Measurements from ENCODE around the gene LILRB2. TPM values are rescaled to one million over a fixed set of nuclear protein-coding genes. Genes with fewer than 3 reads are reported as not detected.
"Not testable (repeated sequence)": the region's sequence is repeated elsewhere in the genome, so short reads cannot be mapped to it uniquely, and the experiment has no call there.

LILRB2 gene
- total RNA-seq, 2 donors from 2014 or later: 0.78 to 1.3 TPM

- WGBS, 2 donors: 54 to 56% methylated on average over 4 of the region's 4 CpGs
- H3K4me3 ChIP-seq: no peak overlapping the region
- intact Hi-C loops (cut with DNase I): no loop called here
- ATAC-seq: no peak
- no peak overlapping the region for H3K27ac ChIP-seq
- H3K27me3 ChIP-seq: no peaks in the 10 kb centered on the region
- H3K9me3 ChIP-seq: no peaks in the 10 kb centered on the region
- H3K4me1 ChIP-seq: no peaks in the 10 kb centered on the region
- no peak for TF ChIP-seq CTCF (IDR thresholded peaks at IDR 0.05)
- TF ChIP-seq POLR2A (IDR thresholded peaks at IDR 0.05): no peak
- no peak for DNase-seq
- H3K36me3 ChIP-seq (replicated peaks in 1 of 2; ENCODE audit: insufficient read depth in 1 of 2, low read depth in 2 of 2): no peaks in the 10 kb centered on the region
Observed at GRCh38 chr19:54287456-54287855, 6.5 kb upstream of the LILRB2 start.

- ATAC-seq; H3K36me3 ChIP-seq (replicated peaks in 1 of 2; ENCODE audit: insufficient read depth in 1 of 2, low read depth in 2 of 2); DNase-seq; H3K9me3 ChIP-seq; H3K4me3 ChIP-seq; H3K4me1 ChIP-seq; intact Hi-C loops (cut with DNase I); H3K27me3 ChIP-seq; H3K27ac ChIP-seq: not testable (repeated sequence)
- WGBS, 2 donors: 52% methylated on average over 4 of the region's 10 CpGs; no CpG with 5 or more reads in 1 of the 2 donors
Observed at GRCh38 chr19:54286283-54286682, 5.4 kb upstream of the LILRB2 start.

- ATAC-seq: not testable (repeated sequence)
Observed at GRCh38 chr19:54285427-54286056, 4.6 kb upstream of the LILRB2 start.

GRCh38 chr19:54282686-54283470 is 2.0 kb upstream of the LILRB2 start:
- H3K9me3 ChIP-seq: no peaks in the 10 kb centered on the region
- H3K27me3 ChIP-seq: peaks cover 0 to 5% of the 10 kb centered on the region in 2 donors
- H3K27ac ChIP-seq: peak overlapping the region in 1 of 4 donors; percentile 6
- no peaks in the 10 kb centered on the region for H3K4me1 ChIP-seq
- WGBS, 2 donors: 42 to 48% methylated on average over 9 of the region's 9 CpGs
- intact Hi-C loops (cut with DNase I): no loop called here
- H3K4me3 ChIP-seq: no peak overlapping the region
- TF ChIP-seq POLR2A (IDR thresholded peaks at IDR 0.05): no peak
- TF ChIP-seq CTCF (IDR thresholded peaks at IDR 0.05): no peak
- H3K36me3 ChIP-seq (replicated peaks in 1 of 2; ENCODE audit: insufficient read depth in 1 of 2, low read depth in 2 of 2): no peaks in the 10 kb centered on the region
- DNase-seq (no peak), ATAC-seq (no peak)

More at GRCh38 chr19:54285427-54286056, 4.6 kb upstream of the LILRB2 start:
- WGBS, 2 donors: 41 to 100% methylated on average over 1 to 11 of the region's 12 CpGs
- H3K4me1 ChIP-seq; H3K36me3 ChIP-seq (replicated peaks in 1 of 2; ENCODE audit: insufficient read depth in 1 of 2, low read depth in 2 of 2); intact Hi-C loops (cut with DNase I); DNase-seq; H3K4me3 ChIP-seq; H3K27me3 ChIP-seq; H3K9me3 ChIP-seq; H3K27ac ChIP-seq: not testable (repeated sequence)

GRCh38 chr19:54281729-54282075 is 792 bp upstream of the LILRB2 start:
- H3K4me1 ChIP-seq; DNase-seq; H3K4me3 ChIP-seq; H3K36me3 ChIP-seq (replicated peaks in 1 of 2; ENCODE audit: insufficient read depth in 1 of 2, low read depth in 2 of 2); H3K27me3 ChIP-seq; ATAC-seq; H3K9me3 ChIP-seq; H3K27ac ChIP-seq: not testable (repeated sequence)
- intact Hi-C loops (cut with DNase I): loop anchor here (2.0 kb wide), 1 partner anchor 305 kb away; no protein-coding TSS in a partner anchor
- 57 to 67% methylated on average over 4 to 5 of the region's 5 CpGs for WGBS, 2 donors

GRCh38 chr19:54280441-54280840 is 469 bp downstream of the LILRB2 start:
- 38 to 41% methylated on average over 8 to 10 of the region's 10 CpGs for WGBS, 2 donors
- H3K36me3 ChIP-seq (replicated peaks in 1 of 2; ENCODE audit: insufficient read depth in 1 of 2, low read depth in 2 of 2); H3K9me3 ChIP-seq; H3K4me3 ChIP-seq; H3K4me1 ChIP-seq; H3K27me3 ChIP-seq; ATAC-seq: not testable (repeated sequence)
- DNase-seq: peak in 1 of 4 donors; percentile 53
- intact Hi-C loops (cut with DNase I): loop anchor here (2.0 kb wide), 1 partner anchor 306 kb away; no protein-coding TSS in a partner anchor
- H3K27ac ChIP-seq: peak overlapping the region in 1 of 4 donors; percentile 62

GRCh38 chr19:54280025-54280424 is 885 bp downstream of the LILRB2 start:
- not testable (repeated sequence) for H3K27me3 ChIP-seq; ATAC-seq; H3K36me3 ChIP-seq (replicated peaks in 1 of 2; ENCODE audit: insufficient read depth in 1 of 2, low read depth in 2 of 2); H3K9me3 ChIP-seq; H3K4me1 ChIP-seq; DNase-seq; H3K4me3 ChIP-seq
- whole genome bisulfite sequencing, 2 donors: 16% methylated on average over 4 of the region's 4 CpGs; no CpG with 5 or more reads in 1 of the 2 donors
- intact Hi-C loops (cut with DNase I): loop anchor here (2.0 kb wide), 1 partner anchor 307 kb away; no protein-coding TSS in a partner anchor
- peak overlapping the region in 1 of 4 donors; percentile 62 for H3K27ac ChIP-seq
